A549 (cell line): ENCODE data around the gene PBX2.
"Not testable (repeated sequence)": the region's sequence is repeated elsewhere in the genome, so short reads cannot be mapped to it uniquely, and the experiment has no call there.

Experiments used
- BHLHE40 ChIP-seq: IDR thresholded peaks from 2 replicates; pipeline ENCODE4 v1.6.1; 2012; ENCODE audit warnings: low read depth, low read length, inconsistent platforms
- CTCF ChIP-seq: fragments of >200 bp; sonication (Bioruptor Twin); formaldehyde crosslinking; IDR thresholded peaks from 3 replicates; pipeline ENCODE4 v1.5.1; 2016
- ESRRA ChIP-seq: fragments of 150-350 bp; IDR thresholded peaks from 2 replicates; pipeline ENCODE4 v1.6.1; 2014; ENCODE audit warnings: mild to moderate bottlenecking, low read length, borderline replicate concordance
- HOXA7 ChIP-seq: fragments of 250-450 bp; sonication (Bioruptor Pico); IDR thresholded peaks from 2 replicates; pipeline ENCODE4 v1.5.0; 2020; ENCODE audit warnings: mild to moderate bottlenecking, moderate library complexity
- HOXB5 ChIP-seq: fragments of 250-450 bp; sonication (Bioruptor Pico); IDR thresholded peaks from 2 replicates; pipeline ENCODE4 v1.5.0; 2020; ENCODE audit warnings: mild to moderate bottlenecking, moderate library complexity
- JUN ChIP-seq, 2 experiments: fragments of >200 bp; sonication (Bioruptor Twin); formaldehyde crosslinking; IDR thresholded peaks; 2 replicates in 1 of 2; 3 replicates in 1 of 2; pipeline ENCODE4 v1.6.1; 2016 to 2017
- KDM1A ChIP-seq: fragments of 200-600 bp; sonication (generic); IDR thresholded peaks from 2 replicates; pipeline ENCODE4 v1.6.1; 2016; ENCODE audit warnings: low read depth, mild to moderate bottlenecking
- POLR2A ChIP-seq: IDR thresholded peaks from 2 replicates; pipeline ENCODE4 v1.6.1; 2012; ENCODE audit warnings: mild to moderate bottlenecking, low read length
- RARB ChIP-seq: fragments of 250-450 bp; sonication (Bioruptor Pico); IDR thresholded peaks from 2 replicates; pipeline ENCODE4 v1.8.0; 2021; ENCODE audit warnings: mild to moderate bottlenecking, moderate library complexity
- USF2 ChIP-seq: fragments of 450-650 bp; IDR thresholded peaks from 2 replicates; pipeline ENCODE4 v1.6.1; 2014; ENCODE audit warnings: antibody characterized with exemption
- ZC3H11A ChIP-seq: fragments of 450-650 bp; IDR thresholded peaks from 2 replicates; pipeline ENCODE4 v1.6.1; 2014; ENCODE audit warnings: antibody characterized with exemption, mild to moderate bottlenecking

- not testable (repeated sequence) for TF ChIP-seq CTCF; KDM1A; RARB; HOXB5 (CRISPR knock-in tag); HOXA7; POLR2A; BHLHE40; ZC3H11A; ESRRA; USF2; JUN (IDR thresholded peaks at IDR 0.05)
These were observed 3.7 kb downstream of the PBX2 start for GRCh38 chr6:32186151-32186840.
